Measurements from ENCODE around the gene VWA7.

VWA7 gene

GRCh38 chr6:31792090-31792374 lies 14.9 kb upstream of the VWA7 start:
- H2BK15ac ChIP-seq (ENCODE audit: low read length): no peak overlapping the region
- H3K14ac ChIP-seq (ENCODE audit: low read length): no peak overlapping the region
- DNase-seq (ENCODE audit: low spot score): no peak
- no peak overlapping the region for H3K18ac ChIP-seq (ENCODE audit: low read length)
- H3K4me1 ChIP-seq (ENCODE audit: control insufficient read depth in 2 of 2, insufficient read depth in 1 of 2, low read depth in 1 of 2, low read length in 2 of 2): peaks cover 2 to 5% of the 10 kb centered on the region in 2 donors
- no peak overlapping the region for H2AFZ ChIP-seq (ENCODE audit: low read length)
- H3K27ac ChIP-seq (replicated peaks; ENCODE audit: low read length): no peak overlapping the region
- no peak overlapping the region for H3K9ac ChIP-seq (ENCODE audit: low read depth, low read length, poor library complexity)
- H2AK5ac ChIP-seq (ENCODE audit: low read depth, low read length): no peak overlapping the region
- no peak overlapping the region for H3K4ac ChIP-seq (ENCODE audit: low read length)
- H2BK12ac ChIP-seq (ENCODE audit: low read length): no peak overlapping the region
- no peak overlapping the region for H4K8ac ChIP-seq (ENCODE audit: low read depth, low read length)
- no CpG with 5 or more reads among the region's 3 CpGs for WGBS, 2 donors (ENCODE audit: extremely low coverage in 2 of 2, insufficient read length in 2 of 2, insufficient replicate concordance in 1 of 2)
- no peak overlapping the region for H3K4me2 ChIP-seq (ENCODE audit: insufficient read depth, low read length, poor library complexity, severe bottlenecking)
- no peak overlapping the region for H3K4me3 ChIP-seq (ENCODE audit: low read length in 2 of 2)
- no peak overlapping the region for H4K91ac ChIP-seq (ENCODE audit: low read depth, low read length, poor library complexity)
- H3K23ac ChIP-seq (ENCODE audit: low read depth, low read length, poor library complexity): no peak overlapping the region
- peaks cover 15 to 59% of the 10 kb centered on the region in 2 donors for H3K36me3 ChIP-seq (replicated peaks in 1 of 2; ENCODE audit: control insufficient read depth in 2 of 2, insufficient read depth in 2 of 2, low read length in 2 of 2)
- no peaks in the 10 kb centered on the region for H3K79me1 ChIP-seq (ENCODE audit: low read depth, low read length)
- no peak overlapping the region for H2BK5ac ChIP-seq (ENCODE audit: low read length)
- no peaks in the 10 kb centered on the region for H3K27me3 ChIP-seq (ENCODE audit: control insufficient read depth in 3 of 3, insufficient read depth in 3 of 3, low read depth in 1 of 3, low read length in 3 of 3)
- H3K9me3 ChIP-seq (replicated peaks in 1 of 2; ENCODE audit: control insufficient read depth in 2 of 2, insufficient read depth in 1 of 2, low read depth in 1 of 2, low read length in 2 of 2): no peaks in the 10 kb centered on the region
- no peak overlapping the region for H2BK120ac ChIP-seq (ENCODE audit: low read depth, low read length)

DNA sequence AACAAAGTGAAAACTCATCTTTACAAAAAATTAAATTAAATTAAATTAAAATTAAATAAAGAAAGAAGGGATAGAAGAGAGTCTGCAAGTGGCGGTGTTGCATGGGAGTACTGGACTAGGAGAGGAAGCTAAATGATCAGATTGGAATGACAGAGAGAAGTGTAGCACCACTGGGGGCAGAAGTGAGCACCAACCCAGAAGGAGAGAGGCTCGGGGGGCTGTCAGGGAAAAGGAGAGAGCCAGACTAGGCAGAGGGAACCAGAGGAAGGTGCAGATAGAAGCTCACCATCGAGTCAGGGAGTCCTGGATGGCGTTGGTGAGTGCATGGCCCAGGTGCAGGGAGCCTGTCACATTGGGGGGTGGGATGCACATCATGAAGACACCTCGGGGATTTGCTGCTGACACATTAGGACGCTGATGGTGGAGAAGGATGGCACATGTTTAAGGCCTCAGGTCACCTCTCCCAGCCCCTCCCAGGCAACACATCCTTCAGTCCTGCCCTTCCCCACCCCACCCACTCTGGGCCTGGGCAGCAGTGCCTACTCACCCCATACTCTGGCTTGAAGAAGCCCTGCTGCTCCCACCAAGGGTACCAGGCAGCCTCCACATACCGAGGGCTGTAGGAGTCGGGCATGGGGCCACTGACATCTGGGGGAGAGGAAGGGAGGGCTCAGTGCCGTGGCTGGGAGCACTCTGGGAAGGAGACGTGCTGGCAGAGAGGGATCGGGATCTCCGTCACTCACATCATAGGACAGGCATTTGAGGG lies 14.4 kb upstream of the VWA7 start:
- Histone ChIP-seq H2AFZ (ENCODE audit: low read length) (no peak overlapping the region), H3K9ac (ENCODE audit: low read depth, low read length, poor library complexity) (no peak overlapping the region), H3K14ac (ENCODE audit: low read length) (no peak overlapping the region), H2BK15ac (ENCODE audit: low read length) (no peak overlapping the region), H3K79me1 (ENCODE audit: low read depth, low read length) (no peaks in the 10 kb centered on the region), H2BK5ac (ENCODE audit: low read length) (no peak overlapping the region), H2BK12ac (ENCODE audit: low read length) (no peak overlapping the region), H3K9me3 (replicated peaks in 1 of 2; ENCODE audit: control insufficient read depth in 2 of 2, insufficient read depth in 1 of 2, low read depth in 1 of 2, low read length in 2 of 2) (no peaks in the 10 kb centered on the region), H3K27me3 (ENCODE audit: control insufficient read depth in 3 of 3, insufficient read depth in 3 of 3, low read depth in 1 of 3, low read length in 3 of 3) (no peaks in the 10 kb centered on the region), H3K4me3 (ENCODE audit: low read length in 2 of 2) (peak overlapping the region in 1 of 2 donors; percentile 5), H4K91ac (ENCODE audit: low read depth, low read length, poor library complexity) (no peak overlapping the region), H2AK5ac (ENCODE audit: low read depth, low read length) (peak overlapping the region; percentile 11), H3K4me1 (ENCODE audit: control insufficient read depth in 2 of 2, insufficient read depth in 1 of 2, low read depth in 1 of 2, low read length in 2 of 2) (peaks cover 2 to 5% of the 10 kb centered on the region in 2 donors), H3K36me3 (replicated peaks in 1 of 2; ENCODE audit: control insufficient read depth in 2 of 2, insufficient read depth in 2 of 2, low read length in 2 of 2) (peaks cover 15 to 59% of the 10 kb centered on the region in 2 donors), H3K23ac (ENCODE audit: low read depth, low read length, poor library complexity) (no peak overlapping the region), H4K8ac (ENCODE audit: low read depth, low read length) (no peak overlapping the region), H3K4me2 (ENCODE audit: insufficient read depth, low read length, poor library complexity, severe bottlenecking) (no peak overlapping the region), H3K27ac (replicated peaks; ENCODE audit: low read length) (no peak overlapping the region), H3K4ac (ENCODE audit: low read length) (no peak overlapping the region), H3K18ac (ENCODE audit: low read length) (no peak overlapping the region), H2BK120ac (ENCODE audit: low read depth, low read length) (no peak overlapping the region)
- DNase-seq (ENCODE audit: low spot score): peak; percentile 55
- 100% methylated on average over 1 of the region's 12 CpGs; no CpG with 5 or more reads in 1 of the 2 donors for WGBS, 2 donors (ENCODE audit: extremely low coverage in 2 of 2, insufficient read length in 2 of 2, insufficient replicate concordance in 1 of 2)

GRCh38 chr6:31785475-31785874 lies 8.3 kb upstream of the VWA7 start:
- Histone ChIP-seq H2BK5ac (ENCODE audit: low read length) (no peak overlapping the region), H2BK120ac (ENCODE audit: low read depth, low read length) (no peak overlapping the region), H3K9ac (ENCODE audit: low read depth, low read length, poor library complexity) (no peak overlapping the region), H3K79me1 (ENCODE audit: low read depth, low read length) (peaks cover 2% of the 10 kb centered on the region), H4K91ac (ENCODE audit: low read depth, low read length, poor library complexity) (no peak overlapping the region), H4K8ac (ENCODE audit: low read depth, low read length) (no peak overlapping the region), H2BK15ac (ENCODE audit: low read length) (no peak overlapping the region), H2BK12ac (ENCODE audit: low read length) (no peak overlapping the region), H2AFZ (ENCODE audit: low read length) (no peak overlapping the region), H2AK5ac (ENCODE audit: low read depth, low read length) (no peak overlapping the region), H3K4ac (ENCODE audit: low read length) (no peak overlapping the region), H3K27ac (replicated peaks; ENCODE audit: low read length) (no peak overlapping the region), H3K9me3 (replicated peaks in 1 of 2; ENCODE audit: control insufficient read depth in 2 of 2, insufficient read depth in 1 of 2, low read depth in 1 of 2, low read length in 2 of 2) (no peaks in the 10 kb centered on the region), H3K4me1 (ENCODE audit: control insufficient read depth in 2 of 2, insufficient read depth in 1 of 2, low read depth in 1 of 2, low read length in 2 of 2) (no peaks in the 10 kb centered on the region), H3K4me2 (ENCODE audit: insufficient read depth, low read length, poor library complexity, severe bottlenecking) (no peak overlapping the region), H3K27me3 (ENCODE audit: control insufficient read depth in 3 of 3, insufficient read depth in 3 of 3, low read depth in 1 of 3, low read length in 3 of 3) (no peaks in the 10 kb centered on the region), H3K36me3 (replicated peaks in 1 of 2; ENCODE audit: control insufficient read depth in 2 of 2, insufficient read depth in 2 of 2, low read length in 2 of 2) (peaks cover 48 to 89% of the 10 kb centered on the region in 2 donors), H3K18ac (ENCODE audit: low read length) (no peak overlapping the region), H3K14ac (ENCODE audit: low read length) (no peak overlapping the region), H3K4me3 (ENCODE audit: low read length in 2 of 2) (peak overlapping the region in 1 of 2 donors; percentile 49), H3K23ac (ENCODE audit: low read depth, low read length, poor library complexity) (no peak overlapping the region)
- WGBS, 2 donors (ENCODE audit: extremely low coverage in 2 of 2, insufficient read length in 2 of 2, insufficient replicate concordance in 1 of 2): no CpG with 5 or more reads among the region's 11 CpGs
- DNase-seq (ENCODE audit: low spot score): no peak

DNA sequence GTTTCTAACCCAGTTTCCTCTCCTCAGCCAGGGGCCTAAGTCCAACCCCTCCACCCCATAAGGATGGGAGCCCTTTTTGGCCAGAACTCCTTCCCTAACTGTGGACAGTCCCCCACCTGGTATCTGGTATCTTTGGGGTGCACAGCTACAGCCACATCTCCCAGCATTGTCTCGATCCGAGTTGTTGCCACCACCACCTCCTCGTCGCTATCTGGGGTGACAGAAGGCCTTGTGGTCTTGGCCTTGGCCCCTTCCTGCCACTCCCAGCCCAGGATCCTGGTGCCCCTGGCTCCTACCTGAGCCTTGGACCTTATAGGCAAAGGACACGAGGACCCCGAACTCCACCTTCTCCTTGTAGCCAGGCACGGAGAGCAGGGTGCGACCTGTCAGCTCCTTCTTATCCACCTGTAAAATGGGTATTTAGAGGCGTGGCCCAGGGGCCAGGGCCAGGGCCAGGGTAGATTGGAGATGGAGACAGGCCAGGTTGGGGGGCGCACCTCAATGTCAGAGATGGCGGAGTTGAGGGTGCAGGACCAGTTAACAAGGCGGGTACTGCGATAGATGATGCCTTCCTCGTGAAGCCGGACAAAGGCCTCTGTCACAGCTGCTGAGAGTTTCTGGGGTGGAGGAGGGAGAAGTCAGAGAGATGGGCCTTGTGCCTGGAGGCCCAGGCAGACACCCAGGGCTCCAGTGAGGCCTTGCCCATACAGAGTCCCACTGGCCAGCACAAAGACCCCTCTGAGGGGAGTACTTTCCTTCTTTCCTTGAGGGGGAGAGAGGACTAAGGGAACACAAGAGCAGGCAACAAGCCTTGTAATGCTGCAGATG lies 7.2 kb upstream of the VWA7 start:
- H3K14ac ChIP-seq (ENCODE audit: low read length): no peak overlapping the region
- peak overlapping the region; percentile 25 for H3K23ac ChIP-seq (ENCODE audit: low read depth, low read length, poor library complexity)
- no peak overlapping the region for H3K4ac ChIP-seq (ENCODE audit: low read length)
- H2BK15ac ChIP-seq (ENCODE audit: low read length): no peak overlapping the region
- no peak overlapping the region for H3K4me3 ChIP-seq (ENCODE audit: low read length in 2 of 2)
- no peak overlapping the region for H2BK12ac ChIP-seq (ENCODE audit: low read length)
- H3K9ac ChIP-seq (ENCODE audit: low read depth, low read length, poor library complexity): no peak overlapping the region
- H2AK5ac ChIP-seq (ENCODE audit: low read depth, low read length): no peak overlapping the region
- no peak overlapping the region for H2BK120ac ChIP-seq (ENCODE audit: low read depth, low read length)
- no CpG with 5 or more reads among the region's 15 CpGs for WGBS, 2 donors (ENCODE audit: extremely low coverage in 2 of 2, insufficient read length in 2 of 2, insufficient replicate concordance in 1 of 2)
- no peak overlapping the region for H3K18ac ChIP-seq (ENCODE audit: low read length)
- H3K27ac ChIP-seq (replicated peaks; ENCODE audit: low read length): no peak overlapping the region
- no peak overlapping the region for H4K91ac ChIP-seq (ENCODE audit: low read depth, low read length, poor library complexity)
- no peaks in the 10 kb centered on the region for H3K4me1 ChIP-seq (ENCODE audit: control insufficient read depth in 2 of 2, insufficient read depth in 1 of 2, low read depth in 1 of 2, low read length in 2 of 2)
- no peak overlapping the region for H3K4me2 ChIP-seq (ENCODE audit: insufficient read depth, low read length, poor library complexity, severe bottlenecking)
- no peaks in the 10 kb centered on the region for H3K27me3 ChIP-seq (ENCODE audit: control insufficient read depth in 3 of 3, insufficient read depth in 3 of 3, low read depth in 1 of 3, low read length in 3 of 3)
- no peak overlapping the region for H2AFZ ChIP-seq (ENCODE audit: low read length)
- DNase-seq (ENCODE audit: low spot score): no peak
- H3K36me3 ChIP-seq (replicated peaks in 1 of 2; ENCODE audit: control insufficient read depth in 2 of 2, insufficient read depth in 2 of 2, low read length in 2 of 2): peaks cover 51 to 90% of the 10 kb centered on the region in 2 donors
- H4K8ac ChIP-seq (ENCODE audit: low read depth, low read length): no peak overlapping the region
- no peaks in the 10 kb centered on the region for H3K9me3 ChIP-seq (replicated peaks in 1 of 2; ENCODE audit: control insufficient read depth in 2 of 2, insufficient read depth in 1 of 2, low read depth in 1 of 2, low read length in 2 of 2)
- H3K79me1 ChIP-seq (ENCODE audit: low read depth, low read length): peaks cover 2% of the 10 kb centered on the region
- no peak overlapping the region for H2BK5ac ChIP-seq (ENCODE audit: low read length)
